Stimulated activated CD4-positive, alpha-beta T cell treated with anti-CD3 and anti-CD28 coated beads, Interleukin-4, amount 100 ng/mL, for 1 hour (primary cell): ENCODE measurements around the gene TANGO2.

Experiments
- DNase-seq: peaks from one replicate; pipeline ENCODE4 v3.0.0-alpha.2; 2020

Gene TANGO2

DNA sequence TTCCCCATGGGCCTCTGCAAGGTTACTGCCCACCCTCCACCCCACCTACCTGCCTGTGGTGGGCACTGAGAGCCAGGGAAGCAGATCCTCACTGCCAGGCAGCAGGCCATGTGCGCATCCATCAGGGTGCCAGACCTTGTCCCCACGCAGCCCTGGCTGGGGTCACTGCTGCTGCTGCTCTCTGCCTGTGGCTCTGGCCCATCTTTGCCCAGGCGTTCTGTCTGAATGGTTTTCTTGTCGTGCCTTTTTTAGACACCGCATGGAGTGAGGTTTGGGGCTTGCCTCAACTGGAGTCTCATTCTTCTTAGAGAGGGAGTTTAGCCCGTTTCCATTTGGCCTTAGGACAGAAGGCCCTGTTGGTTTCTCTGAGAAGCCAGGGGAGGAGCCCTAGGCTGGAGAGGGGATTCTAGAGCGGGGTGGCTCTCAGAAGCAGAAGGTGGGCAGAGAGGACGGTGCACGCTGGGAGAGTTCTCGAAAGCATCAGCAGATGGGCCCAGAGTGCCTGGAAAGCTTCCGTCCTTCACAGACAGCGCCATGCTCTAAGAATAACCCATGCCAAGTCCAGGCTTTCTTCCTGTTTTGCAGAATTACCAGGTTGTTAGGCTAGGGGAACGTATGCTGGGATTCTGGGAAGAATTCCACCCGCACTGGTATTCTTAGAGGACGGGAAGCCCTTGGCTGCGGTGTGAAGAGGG is 8.1 kb downstream of the TANGO2 start:
- DNase-seq: no peak

- DNase-seq: no peak
Observed at GRCh38 chr22:20029550-20030225, 8.8 kb downstream of the TANGO2 start.

GRCh38 chr22:20031732-20032406 is 11.0 kb downstream of the TANGO2 start:
- peak; percentile 16 for DNase-seq

GRCh38 chr22:20032407-20032991 is 11.6 kb downstream of the TANGO2 start:
- DNase-seq: no peak

DNA sequence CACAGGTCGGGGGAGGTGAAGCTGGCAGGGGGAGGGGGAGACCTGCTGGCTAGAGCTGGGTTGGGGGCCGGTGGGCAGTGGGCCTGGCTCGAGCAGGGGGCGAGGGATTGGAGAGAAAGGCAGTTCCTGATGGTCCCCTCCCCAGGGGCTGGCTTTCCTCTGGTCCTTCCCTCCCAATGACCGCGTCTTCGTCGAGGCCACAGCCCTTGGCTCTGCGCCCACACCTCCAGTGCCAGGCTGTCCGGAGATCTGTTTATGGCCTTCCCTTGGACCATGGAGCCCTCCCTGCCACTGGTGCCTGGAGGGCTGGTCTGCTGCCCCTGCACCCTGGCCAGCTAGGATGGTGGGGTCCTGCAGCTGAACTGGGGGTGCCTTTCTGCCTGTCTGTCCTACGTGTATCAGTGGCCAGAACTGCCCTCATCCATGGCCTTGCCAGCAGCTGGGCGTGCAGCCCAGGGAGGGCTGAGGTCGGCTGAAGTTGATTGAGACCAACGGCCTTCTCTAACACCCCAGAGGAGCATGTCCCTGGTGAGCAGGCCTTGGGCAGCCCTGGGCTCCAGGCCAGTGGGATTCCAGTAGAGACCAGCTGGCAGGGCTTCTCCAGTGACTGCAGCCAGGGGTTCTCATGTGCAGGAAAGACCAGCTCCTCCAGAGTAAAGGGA is 12.3 kb downstream of the TANGO2 start:
- DNase-seq: no peak

DNA sequence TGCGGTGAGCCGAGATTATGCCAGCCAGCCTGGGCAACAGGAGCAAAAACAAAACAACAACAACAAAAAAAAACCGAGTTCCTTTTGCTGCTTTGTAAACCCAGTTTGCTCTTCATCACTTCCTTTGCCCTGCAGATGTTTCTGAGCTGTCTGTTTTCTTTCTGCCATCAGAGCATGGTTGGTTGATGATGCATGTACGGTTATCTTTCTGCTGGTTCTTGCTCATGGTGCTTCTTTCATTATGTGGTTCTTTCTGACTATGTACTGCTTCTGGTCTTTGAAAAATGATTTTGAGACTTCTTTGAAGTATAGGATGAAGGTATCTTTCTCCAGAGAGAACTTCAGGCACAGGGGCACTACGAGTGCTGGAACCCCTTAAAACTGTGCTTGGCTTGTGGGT is 13.2 kb downstream of the TANGO2 start:
- DNase-seq: no peak

DNA sequence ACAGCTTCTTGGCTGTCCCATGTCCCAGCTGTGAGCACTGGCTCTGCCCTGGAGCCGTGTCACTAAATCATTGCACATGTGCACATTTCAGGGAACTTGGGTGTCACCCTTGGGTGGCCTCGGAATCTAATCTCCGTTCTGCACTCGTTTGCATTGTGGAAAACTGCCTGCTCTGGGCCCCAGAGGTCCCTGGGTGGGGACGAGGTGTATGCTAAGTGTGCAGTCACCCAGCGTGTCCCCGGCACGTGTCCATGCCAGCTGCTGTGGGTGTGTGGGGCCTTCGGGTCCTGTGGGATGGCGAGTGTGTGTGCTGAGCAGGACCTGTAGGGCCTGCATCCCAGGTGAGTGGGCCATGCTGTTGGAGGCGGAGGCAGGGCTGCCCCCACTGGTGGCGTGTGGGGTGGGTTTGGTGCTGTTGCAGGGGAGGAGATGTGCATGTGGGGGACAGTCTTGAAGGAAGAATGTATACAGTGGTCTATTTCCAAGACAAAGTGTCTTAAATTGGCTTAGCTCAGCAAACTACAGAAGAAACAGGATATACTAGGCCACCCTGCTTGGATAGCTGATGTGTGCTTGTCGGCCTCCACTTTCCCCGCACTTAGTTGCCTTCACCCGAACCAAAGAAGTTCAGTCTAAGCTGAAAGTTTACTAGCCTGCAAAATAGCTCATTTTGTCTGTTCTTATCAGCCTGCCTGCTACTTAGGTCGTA is 14.6 kb downstream of the TANGO2 start:
- no peak for DNase-seq

DNA sequence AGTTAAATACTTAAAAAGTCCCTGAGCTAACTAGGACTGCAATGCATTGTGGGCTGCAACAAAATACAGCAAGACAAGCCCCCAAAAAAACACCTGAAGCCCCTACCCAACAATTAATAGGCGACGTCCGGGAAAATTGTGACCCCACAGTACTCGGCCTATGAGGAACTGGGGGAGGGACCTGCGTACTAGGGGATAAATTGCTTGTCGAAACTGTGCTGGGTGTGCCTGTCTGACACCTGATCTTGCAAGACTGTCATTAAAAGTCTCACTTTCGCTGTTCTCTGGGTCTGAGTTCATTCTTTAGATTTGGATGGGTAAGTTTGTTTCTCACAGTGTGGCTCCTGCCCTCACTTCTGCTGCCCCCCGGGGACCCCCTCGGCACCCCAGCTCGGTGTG is 15.2 kb downstream of the TANGO2 start:
- DNase-seq: no peak

GRCh38 chr22:20036535-20037392 is 15.9 kb downstream of the TANGO2 start:
- DNase-seq: no peak

DNA sequence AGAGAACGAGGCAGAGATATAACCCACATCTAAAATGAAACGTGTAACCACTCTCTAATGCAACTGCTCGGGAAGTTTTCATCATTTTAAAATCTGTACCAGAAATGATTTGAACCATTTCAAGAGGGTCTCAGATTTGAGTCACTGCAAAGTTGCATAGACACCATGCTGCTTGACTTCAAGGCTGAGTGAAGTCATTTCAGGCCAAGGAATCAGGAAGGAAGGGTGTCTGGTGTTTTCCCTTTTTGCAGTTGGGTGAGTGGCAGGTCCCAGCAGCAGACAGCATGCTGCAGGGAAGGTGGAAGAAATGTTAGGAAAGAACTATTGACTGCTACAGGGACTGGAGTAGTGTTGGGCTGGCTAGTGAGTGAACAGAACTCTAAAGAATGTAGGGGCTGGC is 16.5 kb downstream of the TANGO2 start:
- DNase-seq: no peak

- no peak for DNase-seq
Observed at GRCh38 chr22:20038574-20038973, 17.7 kb downstream of the TANGO2 start.

GRCh38 chr22:20039683-20040325 is 18.9 kb downstream of the TANGO2 start:
- DNase-seq: no peak

DNA sequence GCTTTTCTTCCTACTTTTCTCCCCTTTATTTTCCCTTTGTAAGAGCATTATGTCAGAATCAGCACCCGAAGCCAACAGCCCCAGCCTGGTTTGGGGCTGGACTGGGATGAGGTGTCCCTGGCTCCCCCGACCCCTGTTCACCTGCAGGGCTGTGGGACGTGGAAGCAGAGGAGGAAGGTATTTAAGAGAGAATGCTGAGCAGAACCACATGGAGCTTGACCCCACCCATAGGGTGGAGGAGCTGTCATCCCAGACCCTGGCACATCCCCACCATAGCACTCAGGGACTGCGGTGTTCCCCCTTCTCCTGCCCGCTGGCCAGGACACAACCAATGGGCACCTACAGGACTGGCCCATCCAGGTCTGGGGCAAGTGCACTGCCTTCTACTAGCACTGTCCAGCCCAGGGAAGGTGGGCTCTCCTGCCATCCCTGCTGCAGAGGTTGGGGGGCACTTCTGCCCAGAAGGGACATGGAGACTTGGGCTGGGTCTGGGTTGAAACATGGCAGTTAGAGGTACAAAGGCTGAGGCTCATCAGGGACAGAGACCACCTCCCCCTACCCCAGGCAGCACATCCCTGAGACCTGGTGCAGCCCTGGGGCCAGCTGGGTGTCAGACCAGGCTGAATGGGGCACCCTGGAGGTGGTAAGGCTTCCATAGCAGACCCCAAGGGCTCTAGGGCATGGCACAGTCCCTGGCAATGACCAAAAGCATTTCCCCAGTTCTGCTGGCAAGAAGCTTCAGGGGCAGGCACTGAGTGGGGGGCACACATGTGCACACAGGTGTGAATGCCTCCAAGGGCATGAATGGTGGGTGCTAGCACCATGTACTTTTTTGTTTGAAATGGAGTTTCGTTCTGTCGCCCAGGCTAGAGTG is 19.7 kb downstream of the TANGO2 start:
- no peak for DNase-seq

GRCh38 chr22:20043057-20043996 is 22.4 kb downstream of the TANGO2 start:
- no peak for DNase-seq

DNA sequence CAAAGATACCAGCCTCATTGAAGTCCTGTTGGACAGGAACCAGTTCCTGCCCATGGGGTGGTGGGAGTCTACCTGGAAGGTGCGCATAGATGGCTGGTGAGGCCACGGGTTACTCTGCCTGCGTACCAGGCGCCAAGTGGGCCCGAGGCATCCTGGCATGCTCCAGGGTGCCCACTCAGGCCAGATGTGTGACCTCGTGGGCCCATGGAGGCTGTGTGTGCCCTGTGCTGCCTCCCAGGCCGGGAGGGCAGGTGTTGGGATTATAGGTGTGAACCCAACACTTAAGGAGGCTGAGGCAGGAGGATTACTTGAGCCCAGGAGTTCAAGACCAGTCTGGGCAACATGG is 23.1 kb downstream of the TANGO2 start:
- DNase-seq: no peak

GRCh38 chr22:20044495-20045151 is 23.7 kb downstream of the TANGO2 start:
- no peak for DNase-seq

DNA sequence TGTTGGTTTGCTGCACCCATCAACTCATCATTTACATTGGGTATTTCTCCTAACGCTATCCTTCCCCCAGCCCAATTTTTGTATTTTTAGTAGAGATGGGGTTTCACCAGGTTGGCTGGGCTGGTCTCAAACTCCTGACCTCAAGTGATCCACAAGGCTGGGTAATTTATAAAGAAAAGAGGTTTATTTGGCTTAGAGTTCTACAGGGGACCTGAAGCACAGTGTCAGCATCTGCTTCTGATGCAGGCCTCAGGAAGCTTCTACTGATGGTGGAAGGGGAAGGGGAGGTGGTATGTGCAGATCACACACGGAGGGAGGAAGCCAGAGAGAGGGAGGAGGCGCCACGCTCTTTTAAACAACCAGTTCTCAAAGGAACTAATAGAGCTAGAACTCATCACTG is 25.8 kb downstream of the TANGO2 start:
- DNase-seq: no peak

GRCh38 chr22:20051927-20052308 is 31.0 kb downstream of the TANGO2 start:
- no peak for DNase-seq
